Osteoblast (primary cell): ENCODE measurements around the gene THOC7. TPM values are rescaled to one million over a fixed set of nuclear protein-coding genes. Genes with fewer than 3 reads are reported as not detected.

Experiments
- DNase-seq: peaks from one replicate; pipeline ENCODE4 v3.0.0; 2011; ENCODE audit warnings: low spot score, mixed read lengths; ENCODE audit not compliant: insufficient read length; ENCODE audit errors: missing footprints
- H2AFZ ChIP-seq: 2 replicates; pipeline ENCODE4 v1.6.0; 2011; ENCODE audit warnings: mild to moderate bottlenecking, low read length
- H3K27ac ChIP-seq: 2 replicates; pipeline ENCODE4 v1.5.1; 2011; ENCODE audit warnings: mild to moderate bottlenecking, low read depth, low read length, moderate library complexity
- H3K27me3 ChIP-seq: 2 replicates; pipeline ENCODE4 v1.6.0; 2012; ENCODE audit warnings: mild to moderate bottlenecking, control low read depth, inconsistent platforms, low read length, moderate library complexity; ENCODE audit not compliant: insufficient read depth
- H3K36me3 ChIP-seq: 2 replicates; pipeline ENCODE4 v1.5.1; 2011; ENCODE audit warnings: mild to moderate bottlenecking, low read length, control low read depth, moderate library complexity; ENCODE audit not compliant: insufficient read depth
- H3K4me1 ChIP-seq: 2 replicates; pipeline ENCODE4 v1.5.1; 2011; ENCODE audit warnings: mild to moderate bottlenecking, low read length, control low read depth, moderate library complexity; ENCODE audit not compliant: insufficient read depth
- H3K4me2 ChIP-seq: 2 replicates; pipeline ENCODE4 v1.6.0; 2011; ENCODE audit warnings: mild to moderate bottlenecking, low read length; ENCODE audit not compliant: insufficient read depth
- H3K4me3 ChIP-seq: fragments of 200-600 bp; sonication (generic); 3 replicates; pipeline ENCODE4 v1.5.1; 2012; ENCODE audit warnings: mild to moderate bottlenecking, low read length, inconsistent platforms; ENCODE audit not compliant: insufficient read depth
- H3K79me2 ChIP-seq: 2 replicates; pipeline ENCODE4 v1.6.0; 2012; ENCODE audit warnings: mild to moderate bottlenecking, low read length, control low read depth, inconsistent platforms; ENCODE audit not compliant: insufficient read depth
- H3K9me3 ChIP-seq: 2 replicates; pipeline ENCODE4 v1.5.1; 2011; ENCODE audit warnings: low read depth, low read length, control low read depth
- H4K20me1 ChIP-seq: 2 replicates; pipeline ENCODE4 v1.6.0; 2012; ENCODE audit warnings: mild to moderate bottlenecking, low read length, control low read depth; ENCODE audit not compliant: insufficient read depth
- total RNA-seq: library from RNA; depleted of rRNA; stranded (reverse); fragments of >200 nt; gene quantifications from 2 replicates; pipeline ENCODE4 v1.2.3, GENCODE V29; 2012
- TF ChIP-seq, protein P1 (sequence below): IDR thresholded peaks from 2 replicates; pipeline ENCODE4 v1.5.1; 2011; ENCODE audit warnings: mild to moderate bottlenecking, low read depth, low read length, moderate library complexity; ENCODE audit errors: extremely low read depth

THOC7 gene
- total RNA-seq, 1 donor: 42.3 TPM

DNA sequence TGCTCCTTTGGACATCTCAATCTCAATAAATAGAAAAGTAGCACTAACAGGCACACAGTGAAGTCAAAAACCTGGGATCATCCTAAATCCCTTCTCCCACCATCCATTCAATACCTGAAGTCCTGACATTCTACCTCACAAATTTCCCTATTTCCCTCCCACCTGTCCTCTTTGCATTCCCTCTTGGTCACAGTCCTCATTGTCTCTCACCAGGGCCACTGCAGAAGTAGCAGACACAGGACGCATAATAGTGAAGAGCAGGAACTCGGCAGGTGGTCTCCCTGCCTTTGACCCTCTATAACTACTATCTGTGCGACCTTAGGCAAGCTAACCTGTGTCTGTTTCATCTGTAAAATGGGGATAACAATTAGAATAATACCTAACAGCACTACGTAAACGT lies 2.3 kb downstream of the THOC7 start:
- Histone ChIP-seq H2AFZ (no peak overlapping the region), H3K9me3 (no peaks in the 10 kb centered on the region), H3K27ac (no peak overlapping the region), H3K79me2 (peaks cover 92% of the 10 kb centered on the region), H3K4me3 (no peak overlapping the region), H3K4me1 (peaks cover 14% of the 10 kb centered on the region), H4K20me1 (peaks cover 3% of the 10 kb centered on the region), H3K27me3 (no peaks in the 10 kb centered on the region), H3K4me2 (no peak overlapping the region), H3K36me3 (no peaks in the 10 kb centered on the region)
- TF ChIP-seq, protein P1, sequence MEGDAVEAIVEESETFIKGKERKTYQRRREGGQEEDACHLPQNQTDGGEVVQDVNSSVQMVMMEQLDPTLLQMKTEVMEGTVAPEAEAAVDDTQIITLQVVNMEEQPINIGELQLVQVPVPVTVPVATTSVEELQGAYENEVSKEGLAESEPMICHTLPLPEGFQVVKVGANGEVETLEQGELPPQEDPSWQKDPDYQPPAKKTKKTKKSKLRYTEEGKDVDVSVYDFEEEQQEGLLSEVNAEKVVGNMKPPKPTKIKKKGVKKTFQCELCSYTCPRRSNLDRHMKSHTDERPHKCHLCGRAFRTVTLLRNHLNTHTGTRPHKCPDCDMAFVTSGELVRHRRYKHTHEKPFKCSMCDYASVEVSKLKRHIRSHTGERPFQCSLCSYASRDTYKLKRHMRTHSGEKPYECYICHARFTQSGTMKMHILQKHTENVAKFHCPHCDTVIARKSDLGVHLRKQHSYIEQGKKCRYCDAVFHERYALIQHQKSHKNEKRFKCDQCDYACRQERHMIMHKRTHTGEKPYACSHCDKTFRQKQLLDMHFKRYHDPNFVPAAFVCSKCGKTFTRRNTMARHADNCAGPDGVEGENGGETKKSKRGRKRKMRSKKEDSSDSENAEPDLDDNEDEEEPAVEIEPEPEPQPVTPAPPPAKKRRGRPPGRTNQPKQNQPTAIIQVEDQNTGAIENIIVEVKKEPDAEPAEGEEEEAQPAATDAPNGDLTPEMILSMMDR: no peak
- peak; percentile 46 for DNase-seq

DNA sequence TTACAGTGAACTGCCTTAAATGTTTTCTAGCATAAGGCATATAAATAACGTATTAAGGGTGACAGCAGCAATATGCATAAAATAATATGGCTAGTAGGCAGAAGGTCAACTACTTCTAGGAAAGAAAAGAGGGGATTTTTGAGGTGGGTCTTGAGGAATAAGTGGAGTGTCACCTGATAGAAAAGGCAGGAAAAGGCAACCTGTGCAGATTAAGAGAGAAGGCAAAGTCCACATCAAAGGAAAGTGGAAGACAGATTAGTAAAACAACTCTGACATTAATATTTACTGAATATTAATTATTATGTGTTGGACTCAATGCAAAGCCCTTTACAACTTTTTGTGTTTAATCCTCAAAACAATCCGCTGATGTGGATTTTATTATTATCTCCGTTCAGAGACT lies 2.8 kb downstream of the THOC7 start:
- Histone ChIP-seq H3K4me3 (no peak overlapping the region), H3K27me3 (no peaks in the 10 kb centered on the region), H4K20me1 (peaks cover 3% of the 10 kb centered on the region), H3K9me3 (no peaks in the 10 kb centered on the region), H3K79me2 (peaks cover 91% of the 10 kb centered on the region), H3K4me1 (peaks cover 14% of the 10 kb centered on the region), H3K36me3 (no peaks in the 10 kb centered on the region), H2AFZ (no peak overlapping the region), H3K4me2 (no peak overlapping the region), H3K27ac (no peak overlapping the region)
- TF ChIP-seq, protein P1: no peak
- DNase-seq: no peak

DNA sequence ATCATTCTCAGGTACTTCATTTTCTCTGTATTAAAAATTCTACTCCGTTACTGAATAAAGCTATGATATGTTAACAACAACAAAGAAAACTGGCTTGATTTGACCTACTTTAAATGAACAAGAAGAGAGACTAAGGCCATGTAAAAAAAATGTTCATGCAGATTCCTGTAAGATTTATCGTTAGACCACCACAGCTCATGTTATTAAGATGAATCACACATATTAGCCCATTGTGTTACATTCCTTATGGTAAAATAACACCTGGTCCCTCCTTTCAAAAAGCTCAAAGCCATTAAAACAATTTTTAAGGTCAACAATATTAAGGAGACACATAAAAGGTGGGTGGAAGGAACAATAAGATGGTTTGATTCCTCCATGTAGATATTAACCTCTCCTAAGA lies 6.3 kb downstream of the THOC7 start:
- H3K9me3 ChIP-seq: no peaks in the 10 kb centered on the region
- TF ChIP-seq, protein P1: no peak
- peaks cover 1% of the 10 kb centered on the region for H3K4me1 ChIP-seq
- no peaks in the 10 kb centered on the region for H3K36me3 ChIP-seq
- H3K4me3 ChIP-seq: no peak overlapping the region
- H3K4me2 ChIP-seq: no peak overlapping the region
- H2AFZ ChIP-seq: no peak overlapping the region
- H3K27ac ChIP-seq: no peak overlapping the region
- H3K79me2 ChIP-seq: peaks cover 89% of the 10 kb centered on the region
- DNase-seq: no peak
- peaks cover 3% of the 10 kb centered on the region for H4K20me1 ChIP-seq
- no peaks in the 10 kb centered on the region for H3K27me3 ChIP-seq

DNA sequence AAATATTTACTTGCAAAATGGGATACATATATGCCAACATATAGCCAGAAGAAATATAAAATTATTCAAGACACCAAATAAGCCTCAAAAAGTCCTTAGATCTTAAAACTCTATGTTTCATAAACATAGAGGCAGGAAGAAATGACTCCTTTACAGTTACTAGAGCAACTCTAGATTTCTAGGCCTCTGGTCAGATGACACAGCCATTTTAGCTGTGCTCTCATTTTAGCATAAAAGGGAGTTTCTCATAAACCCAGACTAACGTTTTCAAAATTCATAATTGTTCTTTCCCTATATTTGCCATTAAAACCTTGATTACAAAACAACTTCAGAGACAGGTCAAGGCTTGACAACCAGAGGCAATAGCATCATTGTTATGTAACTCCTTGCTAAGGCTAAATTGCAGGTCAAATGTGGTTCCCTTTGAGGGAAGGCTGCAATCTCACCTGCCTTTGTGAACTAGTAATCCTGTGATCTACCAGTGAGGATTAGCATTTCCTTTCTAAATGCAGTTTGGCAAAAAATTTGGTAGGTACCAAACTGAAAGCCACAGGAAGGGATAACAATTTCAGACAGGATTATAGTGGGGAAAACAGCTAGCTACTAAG lies 8.2 kb downstream of the THOC7 start:
- H3K4me2 ChIP-seq: no peak overlapping the region
- no peaks in the 10 kb centered on the region for H3K27me3 ChIP-seq
- H4K20me1 ChIP-seq: peaks cover 3% of the 10 kb centered on the region
- H3K36me3 ChIP-seq: no peaks in the 10 kb centered on the region
- H3K27ac ChIP-seq: no peak overlapping the region
- H2AFZ ChIP-seq: peak overlapping the region; percentile 19
- peaks cover 84% of the 10 kb centered on the region for H3K79me2 ChIP-seq
- H3K4me1 ChIP-seq: no peaks in the 10 kb centered on the region
- H3K9me3 ChIP-seq: no peaks in the 10 kb centered on the region
- TF ChIP-seq, protein P1: no peak
- peak; percentile 58 for DNase-seq
- H3K4me3 ChIP-seq: no peak overlapping the region
